ENCODE measurements around the gene SETBP1. TPM values are rescaled to one million over a fixed set of nuclear protein-coding genes. Genes with fewer than 3 reads are reported as not detected.

SETBP1 gene
- total and polyA plus RNA-seq, 9 of the 15 experiments (the other 6 are each of a cell fraction or from before 2014, with no cell fraction given), result under 0.01 to 0.13 (median 0.04) TPM

DNA sequence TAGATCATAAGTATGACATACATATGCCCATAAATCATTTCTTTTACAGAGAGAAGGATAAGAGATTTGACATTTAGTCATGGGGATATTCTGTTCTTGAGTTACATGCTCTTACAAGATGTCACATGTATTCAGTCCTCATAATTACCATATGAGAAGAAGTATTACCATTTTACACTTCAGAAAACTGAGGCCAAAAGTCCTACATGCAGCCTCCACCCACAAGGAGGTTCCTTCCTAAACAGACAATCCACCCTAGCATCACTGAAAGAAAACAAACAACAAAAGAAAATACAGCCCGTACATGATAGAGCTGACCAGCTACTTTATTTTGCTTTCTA is 335.1 kb downstream of the SETBP1 start:
- Histone ChIP-seq H2AFZ (ENCODE audit: low read depth, low read length) (no peak overlapping the region), H3K9me1 (ENCODE audit: control insufficient read depth, insufficient read depth, low read length) (no peaks in the 10 kb centered on the region), H3K79me2 (ENCODE audit: control insufficient read depth, insufficient read depth, low read length) (no peaks in the 10 kb centered on the region), H3K9ac (ENCODE audit: insufficient read depth in 1 of 2, low read depth in 2 of 2, low read length in 2 of 2) (no peak overlapping the region), H3K36me3 (ENCODE audit: control insufficient read depth, insufficient read depth, low read length) (no peaks in the 10 kb centered on the region), H4K20me1 (replicated peaks; ENCODE audit: control insufficient read depth, insufficient read depth, low read length) (no peaks in the 10 kb centered on the region), H3K9me3 (replicated peaks; ENCODE audit: control insufficient read depth, insufficient read depth, low read depth, low read length) (no peaks in the 10 kb centered on the region), H3K4me2 (ENCODE audit: insufficient read depth, low read length) (no peak overlapping the region), H3K4me1 (replicated peaks in 1 of 2; ENCODE audit: control insufficient read depth in 2 of 2, insufficient read depth in 2 of 2, low read length in 2 of 2) (no peaks in the 10 kb centered on the region), H3K27ac (ENCODE audit: extremely low read depth, low read depth, low read length) (no peak overlapping the region), H3K4me3 (no peak overlapping the region), H3K27me3 (ENCODE audit: control insufficient read depth in 2 of 2, insufficient read depth in 2 of 2, low read length in 2 of 2) (peaks cover 0 to 5% of the 10 kb centered on the region in 2 experiments; a peak in 1 of 5 replicates)
- BruUV-seq (replicated peaks), result no TSS peak
- CTCF ChIA-PET (ENCODE audit: low intra/inter-chr PET ratio), result no interaction called here
- intact Hi-C loops (cut with micrococcal nuclease), result no loop called here
- in situ Hi-C loops (cut with MboI), result no loop called here
- WGBS (ENCODE audit: insufficient coverage, low coverage, missing lambda C conversion rate), result 0% methylated on average over 1 of the region's 1 CpG
- no peak for FAIRE-seq
- no peak for ATAC-seq
- no peak for DNase-seq (ENCODE audit: extremely low read depth in 1 of 4, low spot score in 3 of 4)
- POLR2A ChIA-PET, result no interaction called here
- TF ChIP-seq ZNF431 (CRISPR knock-in tag; IDR thresholded peaks at IDR 0.05) (no peak), ZNF3 (CRISPR knock-in tag; IDR thresholded peaks at IDR 0.05) (no peak), SMAD4 (CRISPR knock-in tag; conservative IDR thresholded peaks at IDR 0.05) (no peak), ZNF780A (CRISPR knock-in tag; IDR thresholded peaks at IDR 0.05) (no peak), XRCC5 (IDR thresholded peaks at IDR 0.05; ENCODE audit: low read depth, low read length) (no peak), NRF1 (conservative IDR thresholded peaks at IDR 0.05 in 1 of 2, IDR thresholded peaks at IDR 0.05 in 1 of 2) (no peak), SMC3 (conservative IDR thresholded peaks at IDR 0.05; ENCODE audit: insufficient read depth, low read depth, low read length) (no peak), CREM (IDR thresholded peaks at IDR 0.05; ENCODE audit: low read depth) (no peak), NR3C1 (CRISPR knock-in tag; IDR thresholded peaks at IDR 0.05) (no peak), MED1 (CRISPR knock-in tag; IDR thresholded peaks at IDR 0.05; ENCODE audit: borderline replicate concordance) (no peak), FIP1L1 (IDR thresholded peaks at IDR 0.05; ENCODE audit: low read depth, low read length, poor library complexity, severe bottlenecking) (no peak), DDX20 (tag; IDR thresholded peaks at IDR 0.05; ENCODE audit: low read depth) (no peak), MTF1 (CRISPR knock-in tag; IDR thresholded peaks at IDR 0.05; ENCODE audit: borderline replicate concordance) (no peak)
- TF ChIP-seq, protein P1, sequence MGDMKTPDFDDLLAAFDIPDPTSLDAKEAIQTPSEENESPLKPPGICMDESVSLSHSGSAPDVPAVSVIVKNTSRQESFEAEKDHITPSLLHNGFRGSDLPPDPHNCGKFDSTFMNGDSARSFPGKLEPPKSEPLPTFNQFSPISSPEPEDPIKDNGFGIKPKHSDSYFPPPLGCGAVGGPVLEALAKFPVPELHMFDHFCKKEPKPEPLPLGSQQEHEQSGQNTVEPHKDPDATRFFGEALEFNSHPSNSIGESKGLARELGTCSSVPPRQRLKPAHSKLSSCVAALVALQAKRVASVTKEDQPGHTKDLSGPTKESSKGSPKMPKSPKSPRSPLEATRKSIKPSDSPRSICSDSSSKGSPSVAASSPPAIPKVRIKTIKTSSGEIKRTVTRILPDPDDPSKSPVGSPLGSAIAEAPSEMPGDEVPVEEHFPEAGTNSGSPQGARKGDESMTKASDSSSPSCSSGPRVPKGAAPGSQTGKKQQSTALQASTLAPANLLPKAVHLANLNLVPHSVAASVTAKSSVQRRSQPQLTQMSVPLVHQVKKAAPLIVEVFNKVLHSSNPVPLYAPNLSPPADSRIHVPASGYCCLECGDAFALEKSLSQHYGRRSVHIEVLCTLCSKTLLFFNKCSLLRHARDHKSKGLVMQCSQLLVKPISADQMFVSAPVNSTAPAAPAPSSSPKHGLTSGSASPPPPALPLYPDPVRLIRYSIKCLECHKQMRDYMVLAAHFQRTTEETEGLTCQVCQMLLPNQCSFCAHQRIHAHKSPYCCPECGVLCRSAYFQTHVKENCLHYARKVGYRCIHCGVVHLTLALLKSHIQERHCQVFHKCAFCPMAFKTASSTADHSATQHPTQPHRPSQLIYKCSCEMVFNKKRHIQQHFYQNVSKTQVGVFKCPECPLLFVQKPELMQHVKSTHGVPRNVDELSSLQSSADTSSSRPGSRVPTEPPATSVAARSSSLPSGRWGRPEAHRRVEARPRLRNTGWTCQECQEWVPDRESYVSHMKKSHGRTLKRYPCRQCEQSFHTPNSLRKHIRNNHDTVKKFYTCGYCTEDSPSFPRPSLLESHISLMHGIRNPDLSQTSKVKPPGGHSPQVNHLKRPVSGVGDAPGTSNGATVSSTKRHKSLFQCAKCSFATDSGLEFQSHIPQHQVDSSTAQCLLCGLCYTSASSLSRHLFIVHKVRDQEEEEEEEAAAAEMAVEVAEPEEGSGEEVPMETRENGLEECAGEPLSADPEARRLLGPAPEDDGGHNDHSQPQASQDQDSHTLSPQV (IDR thresholded peaks at IDR 0.05), result no peak
- TF ChIP-seq, protein P2, sequence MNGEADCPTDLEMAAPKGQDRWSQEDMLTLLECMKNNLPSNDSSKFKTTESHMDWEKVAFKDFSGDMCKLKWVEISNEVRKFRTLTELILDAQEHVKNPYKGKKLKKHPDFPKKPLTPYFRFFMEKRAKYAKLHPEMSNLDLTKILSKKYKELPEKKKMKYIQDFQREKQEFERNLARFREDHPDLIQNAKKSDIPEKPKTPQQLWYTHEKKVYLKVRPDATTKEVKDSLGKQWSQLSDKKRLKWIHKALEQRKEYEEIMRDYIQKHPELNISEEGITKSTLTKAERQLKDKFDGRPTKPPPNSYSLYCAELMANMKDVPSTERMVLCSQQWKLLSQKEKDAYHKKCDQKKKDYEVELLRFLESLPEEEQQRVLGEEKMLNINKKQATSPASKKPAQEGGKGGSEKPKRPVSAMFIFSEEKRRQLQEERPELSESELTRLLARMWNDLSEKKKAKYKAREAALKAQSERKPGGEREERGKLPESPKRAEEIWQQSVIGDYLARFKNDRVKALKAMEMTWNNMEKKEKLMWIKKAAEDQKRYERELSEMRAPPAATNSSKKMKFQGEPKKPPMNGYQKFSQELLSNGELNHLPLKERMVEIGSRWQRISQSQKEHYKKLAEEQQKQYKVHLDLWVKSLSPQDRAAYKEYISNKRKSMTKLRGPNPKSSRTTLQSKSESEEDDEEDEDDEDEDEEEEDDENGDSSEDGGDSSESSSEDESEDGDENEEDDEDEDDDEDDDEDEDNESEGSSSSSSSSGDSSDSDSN (IDR thresholded peaks at IDR 0.05; ENCODE audit: borderline replicate concordance in 1 of 2, low read depth in 2 of 2, low read length in 2 of 2), result no peak
- TF ChIP-seq, protein P3, sequence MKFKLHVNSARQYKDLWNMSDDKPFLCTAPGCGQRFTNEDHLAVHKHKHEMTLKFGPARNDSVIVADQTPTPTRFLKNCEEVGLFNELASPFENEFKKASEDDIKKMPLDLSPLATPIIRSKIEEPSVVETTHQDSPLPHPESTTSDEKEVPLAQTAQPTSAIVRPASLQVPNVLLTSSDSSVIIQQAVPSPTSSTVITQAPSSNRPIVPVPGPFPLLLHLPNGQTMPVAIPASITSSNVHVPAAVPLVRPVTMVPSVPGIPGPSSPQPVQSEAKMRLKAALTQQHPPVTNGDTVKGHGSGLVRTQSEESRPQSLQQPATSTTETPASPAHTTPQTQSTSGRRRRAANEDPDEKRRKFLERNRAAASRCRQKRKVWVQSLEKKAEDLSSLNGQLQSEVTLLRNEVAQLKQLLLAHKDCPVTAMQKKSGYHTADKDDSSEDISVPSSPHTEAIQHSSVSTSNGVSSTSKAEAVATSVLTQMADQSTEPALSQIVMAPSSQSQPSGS (CRISPR knock-in tag; IDR thresholded peaks at IDR 0.05), result no peak
